IMR-90 (cell line): ENCODE results near the gene EML1. TPM values are rescaled to one million over a fixed set of nuclear protein-coding genes. Genes with fewer than 3 reads are reported as not detected.

Source experiments
- ATAC-seq: fragments of 200-7000 bp; cut with Tn5 transposase; 2 replicates; pipeline ENCODE4 v1.9.1; 2020; ENCODE audit warnings: low read depth, mild to moderate bottlenecking, moderate library complexity
- BruUV-seq: library from RNA; stranded (reverse); fragments of 400-500 nt; replicated peaks from 2 replicates; lab custom pipeline; 2021; lab: Mats Ljungman, UMichigan
- CTCF ChIA-PET: fragments of 300-600 bp; formaldehyde crosslinking; extraction: SDS; loops from one replicate; lab custom pipeline; 2021; ENCODE audit warnings: antibody characterized with exemption; lab: Yijun Ruan, JAX
- POLR2A ChIA-PET: fragments of 300-600 bp; sonication (Branson Sonifier 250); formaldehyde crosslinking; loops from one replicate; lab custom pipeline; 2022; ENCODE audit warnings: antibody characterized with exemption; ENCODE audit not compliant: unreplicated experiment; lab: Charles Lee
- DNase-seq: peaks from one replicate; pipeline ENCODE4 v3.0.0; 2013
- H2AFZ ChIP-seq: replicated peaks from 2 replicates; pipeline ENCODE3; 2013; ENCODE audit warnings: low read length, mild to moderate bottlenecking; ENCODE audit not compliant: poor library complexity
- H2AK5ac ChIP-seq: 2 replicates; pipeline ENCODE4 v1.6.1; 2013; ENCODE audit warnings: low read depth, low read length, inconsistent platforms
- H2AK9ac ChIP-seq: replicated peaks from 2 replicates; pipeline ENCODE3; 2013; ENCODE audit warnings: mild to moderate bottlenecking, low read depth, low read length, moderate library complexity; ENCODE audit not compliant: poor library complexity
- H2BK120ac ChIP-seq: 2 replicates; pipeline ENCODE4 v1.6.1; 2013; ENCODE audit warnings: low read depth, low read length, inconsistent platforms
- H2BK15ac ChIP-seq: 3 replicates; pipeline ENCODE4 v1.6.1; 2013; ENCODE audit warnings: low read depth, low read length, inconsistent platforms
- H2BK20ac ChIP-seq: 2 replicates; pipeline ENCODE4 v1.6.1; 2013; ENCODE audit warnings: low read depth, mild to moderate bottlenecking, inconsistent platforms, low read length, moderate library complexity
- H2BK5ac ChIP-seq: 2 replicates; pipeline ENCODE4 v1.6.1; 2013; ENCODE audit warnings: mild to moderate bottlenecking, low read depth, low read length, inconsistent platforms; ENCODE audit not compliant: poor library complexity, severe bottlenecking
- H3K14ac ChIP-seq: replicated peaks from 2 replicates; pipeline ENCODE4 v1.6.1; 2013; ENCODE audit warnings: low read depth, low read length, inconsistent platforms
- H3K18ac ChIP-seq: 2 replicates; pipeline ENCODE4 v1.6.1; 2013; ENCODE audit warnings: low read depth, low read length, control low read depth
- H3K23ac ChIP-seq: 2 replicates; pipeline ENCODE4 v1.6.1; 2013; ENCODE audit warnings: low read depth, low read length, inconsistent platforms
- H3K27ac ChIP-seq: 2 replicates; pipeline ENCODE4 v1.5.1; 2013; ENCODE audit warnings: mild to moderate bottlenecking, control low read depth, low read length; ENCODE audit not compliant: insufficient read depth
- H3K27me3 ChIP-seq: 2 replicates; pipeline ENCODE4 v1.6.1; 2013; ENCODE audit warnings: low read length; ENCODE audit not compliant: control insufficient read depth, insufficient read depth
- H3K36me3 ChIP-seq: 2 replicates; pipeline ENCODE4 v1.6.1; 2013; ENCODE audit warnings: low read length, mixed read lengths; ENCODE audit not compliant: control insufficient read depth, insufficient read depth
- H3K4ac ChIP-seq: 2 replicates; pipeline ENCODE4 v1.6.1; 2013; ENCODE audit warnings: low read depth, low read length, inconsistent platforms
- H3K4me1 ChIP-seq: 2 replicates; pipeline ENCODE4 v1.6.1; 2013; ENCODE audit warnings: low read length, mixed read lengths; ENCODE audit not compliant: control insufficient read depth, insufficient read depth
- H3K4me2 ChIP-seq: 2 replicates; pipeline ENCODE4 v1.6.1; 2013; ENCODE audit warnings: low read depth, mild to moderate bottlenecking, control low read depth, low read length, moderate library complexity
- H3K4me3 ChIP-seq: 2 replicates; pipeline ENCODE4 v1.5.1; 2013; ENCODE audit warnings: low read depth, mild to moderate bottlenecking, control low read depth, low read length, moderate library complexity; ENCODE audit not compliant: insufficient read depth
- H3K56ac ChIP-seq: 2 replicates; pipeline ENCODE4 v1.6.1; 2013; ENCODE audit warnings: low read length, inconsistent platforms; ENCODE audit not compliant: insufficient read depth; ENCODE audit errors: extremely low read depth
- H3K79me1 ChIP-seq, 2 experiments: 2 replicates each; pipeline ENCODE4 v1.6.1; 2013; ENCODE audit warnings: low read length in 2 of 2, inconsistent platforms in 1 of 2, low read depth in 1 of 2
- H3K9ac ChIP-seq: 2 replicates; pipeline ENCODE4 v1.6.1; 2013; ENCODE audit warnings: low read depth, low read length, control low read depth
- H3K9me1 ChIP-seq: 2 replicates; pipeline ENCODE4 v1.6.1; 2013; ENCODE audit warnings: low read length, inconsistent platforms; ENCODE audit not compliant: insufficient read depth
- H3K9me3 ChIP-seq: 2 replicates; pipeline ENCODE4 v1.6.1; 2013; ENCODE audit warnings: low read length; ENCODE audit not compliant: control insufficient read depth, insufficient read depth
- H4K20me1 ChIP-seq: 2 replicates; pipeline ENCODE4 v1.6.1; 2013; ENCODE audit warnings: low read length, inconsistent platforms; ENCODE audit not compliant: insufficient read depth
- H4K5ac ChIP-seq: 2 replicates; pipeline ENCODE4 v1.6.1; 2013; ENCODE audit warnings: mild to moderate bottlenecking, low read depth, low read length, control low read depth
- H4K8ac ChIP-seq, 2 experiments: 2 replicates each; pipeline ENCODE4 v1.6.1; 2013; ENCODE audit warnings: low read depth in 2 of 2, low read length in 2 of 2, control low read depth in 1 of 2, inconsistent platforms in 1 of 2
- H4K91ac ChIP-seq: 2 replicates; pipeline ENCODE4 v1.6.1; 2013; ENCODE audit warnings: low read depth, low read length, inconsistent platforms; ENCODE audit not compliant: insufficient read depth
- SMC3 ChIP-seq: fragments of 150-350 bp; IDR thresholded peaks from 2 replicates; pipeline ENCODE4 v1.6.1; 2016; ENCODE audit warnings: low read depth, mild to moderate bottlenecking, antibody characterized with exemption, low read length, moderate library complexity
- dilution Hi-C: fragments of 300-500 bp; cut with HindIII; formaldehyde crosslinking; loops from one replicate; pipeline ENCODE4 v1.14.3; 2018; ENCODE audit warnings: low sequenced_read_pairs; ENCODE audit not compliant: unreplicated experiment
- in situ Hi-C: fragments of 300-500 bp; cut with MboI; formaldehyde crosslinking; loops from 3 replicates; pipeline ENCODE4 v1.14.3; 2019; ENCODE audit warnings: low sequenced_read_pairs, inconsistent platforms, mixed read lengths
- intact Hi-C: fragments of 100-400 bp; cut with micrococcal nuclease; formaldehyde crosslinking; loops from 2 replicates; pipeline ENCODE4 v1.10.0; 2022
- polyA plus RNA-seq, 3 experiments: library from polyadenylated mRNA; depleted of rRNA; stranded (reverse); fragments of >200 nt; gene quantifications; 2 replicates each; pipeline ENCODE4 v1.2.3, GENCODE V29; 2012; ENCODE audit warnings: low replicate concordance in 1 of 3
- total RNA-seq: library from RNA; depleted of rRNA; stranded (reverse); fragments of >200 nt; gene quantifications from 2 replicates; pipeline ENCODE4 v1.2.3, GENCODE V29; 2012

EML1 gene
- total and polyA plus RNA-seq, 2 of the 4 experiments (the other 2 are of a cell fraction) = 14.0 to 42.3 TPM

DNA sequence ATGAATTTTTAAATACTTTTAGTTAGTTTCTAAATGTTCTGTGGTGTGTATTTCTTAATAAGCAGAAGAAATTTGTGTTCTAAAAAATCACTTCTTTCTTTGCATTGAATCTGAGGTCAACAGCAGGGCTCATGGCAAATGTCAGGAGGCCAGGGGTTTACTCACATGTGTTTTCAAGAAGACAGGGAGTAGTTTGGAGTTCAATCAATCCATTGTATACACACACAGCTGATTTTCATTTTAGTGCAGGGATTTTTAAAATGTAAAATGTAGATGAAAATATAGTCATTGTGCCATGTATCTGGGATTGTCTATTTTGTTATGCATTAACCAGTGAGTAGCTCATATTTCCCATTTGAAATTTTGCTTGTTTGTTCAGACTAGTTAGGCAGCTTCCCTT is 62.1 kb downstream of the EML1 start:
- POLR2A ChIA-PET = no interaction called here

More for the DNA sequence above, 62.1 kb downstream of the EML1 start:
- dilution Hi-C loops (no loop called here), in situ Hi-C loops (no loop called here), intact Hi-C loops (no loop called here)
- no peak for TF ChIP-seq SMC3
- Histone ChIP-seq H2BK120ac (no peak overlapping the region), H4K91ac (no peak overlapping the region), H3K4me2 (no peak overlapping the region), H2AFZ (no peak overlapping the region), H3K27ac (no peak overlapping the region), H2AK9ac (no peak overlapping the region), H3K36me3 (peaks cover 4% of the 10 kb centered on the region; the same call in 1 of the 2 replicates), H3K9me1 (0 out of 2 replicates have a peak, but pooled peaks cover 3% of the 10 kb centered on the region), H3K14ac (no peak overlapping the region), H3K4me1 (peaks cover 4% of the 10 kb centered on the region), H2BK5ac (no peak overlapping the region), H3K4ac (no peak overlapping the region), H3K27me3 (no peaks in the 10 kb centered on the region), H4K5ac (no peak overlapping the region), H3K9me3 (no peaks in the 10 kb centered on the region), H4K8ac (no peak overlapping the region), H2AK5ac (no peak overlapping the region), H3K4me3 (no peak overlapping the region), H3K56ac (no peak overlapping the region), H4K20me1 (no peaks in the 10 kb centered on the region; the same call in 1 of the 2 replicates), H2BK15ac (no peak overlapping the region), H3K9ac (no peak overlapping the region), H3K23ac (no peak overlapping the region), H2BK20ac (no peak overlapping the region), H3K79me1 (peaks cover 6 to 16% of the 10 kb centered on the region in 2 experiments; a peak in 3 of 4 replicates), H3K18ac (no peak overlapping the region)
- BruUV-seq = no TSS peak
- CTCF ChIA-PET = no interaction called here
- DNase-seq = no peak
- ATAC-seq = no peak
